ENCODE results near the gene PTPN1. TPM values are rescaled to one million over a fixed set of nuclear protein-coding genes. Genes with fewer than 3 reads are reported as not detected.
"Not testable (repeated sequence)": the region's sequence is repeated elsewhere in the genome, so short reads cannot be mapped to it uniquely, and the experiment has no call there.

Gene PTPN1
- polyA plus RNA-seq, 1 donor (not counting 4 experiments of a cell fraction or from before 2014, with no cell fraction given): 61.6 TPM

DNA sequence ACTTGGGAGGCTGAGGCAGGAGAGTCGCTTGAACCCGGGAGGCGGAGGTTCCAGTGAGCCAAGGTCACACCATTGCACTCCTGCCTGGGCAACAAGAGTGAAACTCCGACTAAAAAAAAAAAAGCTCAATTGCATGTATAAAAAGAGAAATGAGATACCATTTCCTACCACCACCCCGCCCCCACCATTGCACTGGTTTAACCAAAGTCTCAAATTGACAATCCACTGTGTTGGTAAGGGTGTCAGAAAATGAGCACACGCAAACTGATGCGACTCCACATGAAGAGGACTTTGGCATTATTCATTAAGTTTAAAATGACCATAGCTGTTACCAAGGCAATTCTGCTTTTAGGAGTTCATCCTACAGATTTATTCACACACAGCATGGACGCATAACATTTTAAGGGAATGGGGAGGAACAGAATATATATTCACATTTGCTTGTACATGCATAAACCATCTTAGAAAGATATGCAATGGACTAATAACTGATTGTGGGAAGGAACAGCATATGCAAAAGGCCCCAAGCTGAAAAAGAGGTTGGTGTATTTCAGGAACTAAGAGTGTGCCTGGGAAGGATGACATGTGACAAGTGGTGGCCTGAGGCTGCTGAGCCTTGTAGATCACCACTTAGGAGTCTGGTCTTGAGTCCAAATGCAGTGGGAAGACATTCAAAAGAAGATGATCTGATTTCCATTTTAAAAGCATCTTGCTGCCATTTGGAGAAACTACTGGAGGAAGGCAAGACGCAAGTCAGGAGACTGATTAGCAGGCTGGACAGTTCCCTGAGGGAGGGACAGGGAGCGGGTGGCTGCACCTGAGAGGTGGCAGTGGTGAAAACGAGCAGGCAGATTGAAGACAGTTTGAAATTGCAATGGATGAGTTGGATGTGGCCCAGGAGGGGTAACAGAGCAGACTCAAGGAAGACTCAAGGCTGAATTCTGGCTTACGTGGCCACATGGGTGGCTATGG, 37.2 kb upstream of the PTPN1 start:
- TF ChIP-seq, protein P1, sequence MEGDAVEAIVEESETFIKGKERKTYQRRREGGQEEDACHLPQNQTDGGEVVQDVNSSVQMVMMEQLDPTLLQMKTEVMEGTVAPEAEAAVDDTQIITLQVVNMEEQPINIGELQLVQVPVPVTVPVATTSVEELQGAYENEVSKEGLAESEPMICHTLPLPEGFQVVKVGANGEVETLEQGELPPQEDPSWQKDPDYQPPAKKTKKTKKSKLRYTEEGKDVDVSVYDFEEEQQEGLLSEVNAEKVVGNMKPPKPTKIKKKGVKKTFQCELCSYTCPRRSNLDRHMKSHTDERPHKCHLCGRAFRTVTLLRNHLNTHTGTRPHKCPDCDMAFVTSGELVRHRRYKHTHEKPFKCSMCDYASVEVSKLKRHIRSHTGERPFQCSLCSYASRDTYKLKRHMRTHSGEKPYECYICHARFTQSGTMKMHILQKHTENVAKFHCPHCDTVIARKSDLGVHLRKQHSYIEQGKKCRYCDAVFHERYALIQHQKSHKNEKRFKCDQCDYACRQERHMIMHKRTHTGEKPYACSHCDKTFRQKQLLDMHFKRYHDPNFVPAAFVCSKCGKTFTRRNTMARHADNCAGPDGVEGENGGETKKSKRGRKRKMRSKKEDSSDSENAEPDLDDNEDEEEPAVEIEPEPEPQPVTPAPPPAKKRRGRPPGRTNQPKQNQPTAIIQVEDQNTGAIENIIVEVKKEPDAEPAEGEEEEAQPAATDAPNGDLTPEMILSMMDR (optimal IDR thresholded peaks at IDR 0.05 in 1 of 3, IDR thresholded peaks at IDR 0.05 in 1 of 3, conservative IDR thresholded peaks at IDR 0.05 in 1 of 3; ENCODE audit: extremely low read depth in 1 of 3, insufficient read depth in 2 of 3, low read length in 3 of 3): no peak
- no peak for TF ChIP-seq EZH2 (IDR thresholded peaks at IDR 0.05; ENCODE audit: low read length)
- H3K9ac ChIP-seq (ENCODE audit: control insufficient read depth, extremely low read depth, insufficient read depth, low read length): no peak overlapping the region
- H2AFZ ChIP-seq (ENCODE audit: control insufficient read depth, low read length): no peak overlapping the region
- no peak overlapping the region for H3K27ac ChIP-seq (ENCODE audit: control insufficient read depth, insufficient read depth, low read length)
- H4K20me1 ChIP-seq (ENCODE audit: control insufficient read depth, extremely low read depth, insufficient read depth, low read length): no peaks in the 10 kb centered on the region
- H3K27me3 ChIP-seq (ENCODE audit: control insufficient read depth, extremely low read depth, insufficient read depth, low read length): no peaks in the 10 kb centered on the region
- no peak overlapping the region for H3K4me3 ChIP-seq (ENCODE audit: control insufficient read depth in 2 of 3, extremely low read depth in 1 of 3, insufficient read depth in 2 of 3, low read depth in 1 of 3, low read length in 3 of 3)
- H3K4me2 ChIP-seq (ENCODE audit: control insufficient read depth, extremely low read depth, insufficient read depth, low read depth, low read length): no peak overlapping the region
- H3K79me2 ChIP-seq (ENCODE audit: control insufficient read depth, insufficient read depth, low read length): no peaks in the 10 kb centered on the region
- H3K9me1 ChIP-seq (ENCODE audit: control insufficient read depth, extremely low read depth, insufficient read depth, low read length): no peaks in the 10 kb centered on the region
- no peaks in the 10 kb centered on the region for H3K9me3 ChIP-seq (ENCODE audit: control insufficient read depth, low read depth, low read length)
- DNase-seq (ENCODE audit: low read depth, low spot score): no peak
- peaks cover 15% of the 10 kb centered on the region for H3K4me1 ChIP-seq (ENCODE audit: control insufficient read depth, extremely low read depth, insufficient read depth, low read length)
- no peak for FAIRE-seq
- dilution Hi-C loops (cut with MboI; ENCODE audit: extremely low pct_ligation_motif_present, low sequenced_read_pairs): no loop called here
- H3K36me3 ChIP-seq (ENCODE audit: control insufficient read depth in 2 of 2, extremely low read depth in 1 of 2, insufficient read depth in 2 of 2, low read length in 2 of 2): no peaks in the 10 kb centered on the region

GRCh38 chr20:50474356-50474755, 35.8 kb upstream of the PTPN1 start:
- H2AFZ ChIP-seq (ENCODE audit: control insufficient read depth, low read length); DNase-seq (ENCODE audit: low read depth, low spot score); H3K27me3 ChIP-seq (ENCODE audit: control insufficient read depth, extremely low read depth, insufficient read depth, low read length); H3K4me2 ChIP-seq (ENCODE audit: control insufficient read depth, extremely low read depth, insufficient read depth, low read depth, low read length); H3K9me1 ChIP-seq (ENCODE audit: control insufficient read depth, extremely low read depth, insufficient read depth, low read length); H3K27ac ChIP-seq (ENCODE audit: control insufficient read depth, insufficient read depth, low read length); H3K9me3 ChIP-seq (ENCODE audit: control insufficient read depth, low read depth, low read length); H3K4me3 ChIP-seq (ENCODE audit: control insufficient read depth in 2 of 3, extremely low read depth in 1 of 3, insufficient read depth in 2 of 3, low read depth in 1 of 3, low read length in 3 of 3); H3K9ac ChIP-seq (ENCODE audit: control insufficient read depth, extremely low read depth, insufficient read depth, low read length); FAIRE-seq; H4K20me1 ChIP-seq (ENCODE audit: control insufficient read depth, extremely low read depth, insufficient read depth, low read length); dilution Hi-C loops (cut with MboI; ENCODE audit: extremely low pct_ligation_motif_present, low sequenced_read_pairs); H3K36me3 ChIP-seq (ENCODE audit: control insufficient read depth in 2 of 2, extremely low read depth in 1 of 2, insufficient read depth in 2 of 2, low read length in 2 of 2); H3K79me2 ChIP-seq (ENCODE audit: control insufficient read depth, insufficient read depth, low read length): not testable (repeated sequence)
- peaks cover 20% of the 10 kb centered on the region for H3K4me1 ChIP-seq (ENCODE audit: control insufficient read depth, extremely low read depth, insufficient read depth, low read length)

All from keratinocyte (primary cell).